Measurements from ENCODE around the gene ZSWIM8.

The ZSWIM8 gene

GRCh38 chr10:73798927-73799560 lies 13.6 kb downstream of the ZSWIM8 start:
- DNase-seq, result no peak

DNA sequence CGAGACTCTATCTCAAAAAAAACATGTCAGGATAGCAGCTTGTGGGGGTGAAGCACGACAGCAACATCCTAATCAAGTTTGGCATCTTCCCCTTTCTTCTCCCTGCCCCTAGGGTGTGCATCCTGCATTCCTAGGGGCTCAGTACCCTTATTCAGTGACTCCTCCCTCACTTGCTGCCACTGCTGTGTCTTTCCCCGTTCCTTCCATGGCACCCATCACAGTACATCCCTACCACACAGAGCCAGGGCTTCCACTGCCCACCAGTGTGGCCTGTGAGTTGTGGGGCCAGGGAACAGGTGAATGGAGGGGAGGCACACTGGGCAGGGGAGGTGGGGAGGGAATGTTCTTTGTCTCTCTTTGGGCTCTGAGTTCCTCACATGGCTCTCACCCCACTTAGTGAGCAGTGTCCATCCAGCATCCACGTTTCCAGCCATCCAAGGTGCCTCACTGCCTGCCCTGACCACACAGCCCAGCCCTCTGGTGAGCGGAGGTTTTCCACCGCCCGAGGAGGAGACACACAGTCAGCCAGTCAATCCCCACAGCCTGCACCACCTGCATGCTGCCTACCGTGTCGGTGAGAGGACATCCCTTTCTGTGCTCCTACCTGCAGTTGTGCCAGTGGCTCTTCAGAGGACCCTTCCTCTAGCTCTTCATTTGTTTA lies 14.6 kb downstream of the ZSWIM8 start:
- no peak for DNase-seq

DNA sequence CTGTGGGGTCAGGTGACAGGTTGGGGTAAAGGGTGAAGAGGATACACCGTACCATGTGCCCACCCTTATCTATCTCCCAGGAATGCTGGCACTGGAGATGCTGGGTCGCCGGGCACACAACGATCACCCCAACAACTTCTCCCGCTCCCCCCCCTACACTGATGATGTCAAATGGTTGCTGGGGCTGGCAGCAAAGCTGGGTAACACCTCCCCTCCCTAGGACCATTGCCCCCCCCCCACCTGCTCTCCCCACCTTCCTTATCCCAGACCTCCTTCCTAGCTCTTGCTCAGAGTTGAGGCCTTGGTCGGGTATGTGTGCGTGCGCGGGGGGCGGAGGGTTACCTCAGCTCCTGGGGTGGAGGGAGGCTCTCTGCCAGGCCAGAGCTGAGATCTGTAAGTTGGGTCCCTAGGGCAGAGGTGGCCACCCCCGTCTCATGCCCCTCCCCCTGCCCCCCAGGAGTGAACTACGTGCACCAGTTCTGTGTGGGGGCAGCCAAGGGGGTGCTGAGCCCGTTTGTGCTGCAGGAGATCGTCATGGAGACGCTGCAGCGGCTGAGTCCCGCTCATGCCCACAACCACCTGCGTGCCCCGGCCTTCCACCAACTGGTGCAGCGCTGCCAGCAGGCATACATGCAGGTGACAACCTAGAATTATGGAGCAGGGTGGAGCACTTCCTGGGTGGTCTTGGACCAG lies 15.3 kb downstream of the ZSWIM8 start:
- DNase-seq, result no peak

- no peak for DNase-seq
Measured at GRCh38 chr10:73801253-73801590, 15.8 kb downstream of the ZSWIM8 start.

DNA sequence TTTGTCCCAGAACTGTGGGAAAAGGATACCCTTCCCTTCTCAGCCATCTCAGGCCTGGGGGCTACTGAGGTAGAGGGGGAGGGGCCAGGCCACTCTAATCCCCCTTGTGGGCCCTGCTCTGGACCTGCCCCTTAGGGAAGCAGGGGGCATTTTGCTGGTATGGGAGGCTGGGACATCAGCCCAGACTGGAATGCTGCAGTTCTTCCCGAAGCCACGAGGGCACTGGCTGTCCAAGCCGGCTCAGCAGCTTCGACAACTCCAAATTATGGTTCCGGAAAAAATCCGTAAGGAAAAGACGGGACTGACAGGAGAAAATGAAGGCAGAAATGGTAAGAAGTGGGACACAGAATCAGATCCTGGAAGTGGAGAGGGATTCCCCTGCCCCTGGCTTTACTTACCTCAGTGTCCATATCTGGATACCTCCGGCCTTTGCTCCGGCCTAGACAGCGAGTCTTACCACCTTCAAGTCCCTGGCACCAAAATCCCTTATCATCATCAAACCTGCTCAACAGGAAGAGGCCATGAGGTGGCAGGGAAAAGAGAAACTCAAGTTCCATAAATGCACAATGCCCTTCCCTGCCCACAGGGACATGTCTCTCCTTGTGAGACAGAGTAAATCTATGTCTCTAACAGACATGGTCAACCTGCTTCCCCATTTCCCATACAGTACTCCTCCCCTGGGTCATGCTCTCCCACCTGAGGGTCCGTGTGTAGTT lies 17.0 kb downstream of the ZSWIM8 start:
- DNase-seq, result no peak

DNA sequence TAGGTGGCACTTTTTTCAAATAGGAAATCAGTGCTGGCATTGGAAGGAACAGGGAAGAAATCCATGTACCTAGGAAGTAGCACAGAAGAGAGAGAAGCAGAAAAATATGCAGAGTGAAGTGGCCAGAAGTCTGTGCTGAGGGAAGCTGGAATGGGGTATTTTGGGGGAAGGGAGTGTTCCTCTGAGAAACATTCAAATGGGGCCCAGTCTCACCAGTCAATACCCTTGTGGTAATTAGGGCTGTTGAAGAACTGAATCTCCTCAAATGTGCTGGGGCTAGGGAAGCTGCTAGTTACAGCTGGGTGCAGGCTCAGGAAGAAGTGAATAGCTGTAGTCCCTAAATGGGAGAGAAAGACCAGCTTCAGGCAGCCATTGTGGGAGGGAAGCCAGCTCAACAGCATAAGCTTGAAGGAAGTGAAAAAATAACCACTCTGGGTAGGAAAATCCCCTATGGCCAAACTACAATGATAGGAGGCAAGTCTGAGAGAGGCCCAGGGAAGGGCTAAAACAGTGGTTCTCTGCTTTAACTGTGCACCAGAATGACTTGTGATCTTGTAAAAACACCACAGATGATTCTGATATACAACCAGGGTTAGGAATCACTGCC lies 18.4 kb downstream of the ZSWIM8 start:
- DNase-seq, result no peak

DNA sequence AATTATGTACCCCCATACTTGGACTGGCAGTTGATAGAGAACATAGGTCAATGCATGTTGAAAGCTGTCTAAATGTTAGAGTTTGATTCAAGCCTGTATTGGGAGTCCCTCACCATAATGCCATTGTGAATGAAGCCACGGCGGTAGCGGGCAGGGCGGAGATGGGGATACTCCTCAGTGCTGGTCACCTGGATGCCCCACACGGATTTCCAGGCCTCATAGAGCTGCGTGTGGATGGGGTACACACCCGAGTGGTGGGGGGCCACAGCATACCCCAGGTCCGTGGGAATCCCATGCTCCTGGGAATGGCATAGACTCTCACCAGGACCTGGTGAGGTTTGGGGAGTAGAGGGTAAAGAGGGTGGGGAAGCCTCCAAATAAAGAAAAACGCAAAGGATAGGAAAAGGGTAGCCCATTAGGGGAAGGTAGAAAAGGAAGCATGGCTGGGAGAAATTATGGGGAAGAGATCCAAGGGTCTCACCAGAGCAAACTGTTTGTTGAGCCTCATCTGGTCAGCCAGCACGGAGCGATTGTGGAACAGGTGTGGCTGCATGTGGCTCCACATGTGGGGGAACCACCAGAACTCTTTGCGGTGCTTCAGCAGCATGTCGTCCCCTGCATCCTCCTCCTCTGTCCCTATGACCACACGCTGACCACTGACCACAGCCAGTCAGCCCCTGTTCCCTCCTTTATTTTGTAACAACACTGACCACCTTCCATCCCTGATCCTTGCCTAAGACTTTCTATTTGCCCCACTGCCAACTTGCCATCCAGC lies 21.0 kb downstream of the ZSWIM8 start:
- DNase-seq, result no peak

- no peak for DNase-seq
Measured at GRCh38 chr10:73807471-73807870, 22.1 kb downstream of the ZSWIM8 start.

GRCh38 chr10:73808021-73808815 lies 22.8 kb downstream of the ZSWIM8 start:
- DNase-seq, result no peak

DNA sequence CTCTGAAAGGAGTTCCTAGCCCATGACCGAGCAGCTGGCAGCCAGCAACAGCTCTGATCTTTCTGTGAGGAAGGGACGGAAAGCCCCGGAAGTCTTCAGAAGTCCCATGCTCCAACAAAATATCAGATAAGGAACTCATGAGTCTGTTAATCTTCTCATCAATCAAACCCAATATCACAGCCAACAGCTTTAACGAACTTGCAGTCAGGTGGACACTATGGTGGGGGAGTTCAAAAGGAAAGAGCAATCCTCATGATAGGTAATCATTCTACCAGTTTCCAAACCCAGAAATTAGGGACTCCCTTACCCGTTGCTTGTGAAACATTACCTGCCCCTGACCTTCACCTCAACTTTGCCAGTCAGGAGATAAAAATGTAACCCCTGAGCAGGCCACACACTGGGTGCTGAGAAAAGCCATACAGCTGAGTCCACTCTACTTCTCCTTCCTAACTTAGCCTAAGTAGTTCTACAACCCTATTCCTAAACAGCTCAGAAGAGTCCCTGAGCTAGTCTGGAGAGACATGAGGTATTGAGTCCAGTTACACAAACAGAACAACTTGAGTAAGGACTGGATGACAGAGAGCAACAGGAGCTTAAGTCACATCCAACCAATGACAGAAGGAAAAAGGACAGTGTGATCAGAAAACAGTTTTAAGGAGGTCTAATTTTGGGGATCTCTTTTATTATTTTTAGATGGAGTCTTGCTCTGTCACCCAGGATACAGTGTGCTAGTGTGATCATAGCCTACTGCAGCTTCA lies 23.8 kb downstream of the ZSWIM8 start:
- DNase-seq, result no peak

DNA sequence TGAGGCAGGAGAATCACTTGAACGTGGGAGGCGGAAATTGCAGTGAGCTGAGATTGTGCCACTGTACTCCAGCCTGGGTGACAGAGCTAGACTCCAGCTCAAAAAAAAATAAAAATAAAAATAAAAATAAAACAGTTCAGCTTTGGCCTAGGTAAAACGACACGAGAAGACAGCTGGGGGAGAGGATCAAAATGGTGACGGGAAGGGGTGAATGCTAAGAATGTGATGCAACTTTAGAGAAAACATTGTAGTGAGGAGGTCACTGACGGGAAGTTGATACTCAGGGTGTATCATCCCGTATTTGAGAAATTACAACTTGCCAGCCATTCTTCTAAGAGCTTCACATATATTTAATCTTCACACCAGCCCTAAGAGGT lies 24.9 kb downstream of the ZSWIM8 start:
- no peak for DNase-seq

- DNase-seq, result peak; percentile 18
Measured at GRCh38 chr10:73810735-73811465, 25.5 kb downstream of the ZSWIM8 start.

GRCh38 chr10:73812657-73813056 lies 27.3 kb downstream of the ZSWIM8 start:
- DNase-seq, result no peak

DNA sequence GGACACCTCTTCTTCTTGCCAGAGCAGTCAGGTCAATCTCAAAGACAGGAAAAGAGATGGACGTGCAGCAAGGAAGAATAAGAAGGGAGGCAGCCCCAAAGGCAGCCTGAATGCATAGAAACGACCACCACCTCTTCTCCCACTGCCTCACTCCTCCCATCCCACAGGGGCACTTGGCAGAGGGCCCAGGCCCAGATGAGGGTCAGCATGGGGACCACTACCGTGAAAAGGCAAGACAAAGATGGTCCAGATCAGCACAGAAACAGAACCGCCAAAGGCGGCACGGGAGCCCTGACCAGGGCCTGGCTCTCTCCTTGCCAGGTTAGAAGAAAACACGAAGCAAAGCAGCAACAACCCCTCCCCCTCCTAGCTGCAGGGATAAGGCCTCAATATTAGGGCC lies 27.9 kb downstream of the ZSWIM8 start:
- DNase-seq, result no peak

GRCh38 chr10:73814276-73814895 lies 29.0 kb downstream of the ZSWIM8 start:
- no peak for DNase-seq

DNA sequence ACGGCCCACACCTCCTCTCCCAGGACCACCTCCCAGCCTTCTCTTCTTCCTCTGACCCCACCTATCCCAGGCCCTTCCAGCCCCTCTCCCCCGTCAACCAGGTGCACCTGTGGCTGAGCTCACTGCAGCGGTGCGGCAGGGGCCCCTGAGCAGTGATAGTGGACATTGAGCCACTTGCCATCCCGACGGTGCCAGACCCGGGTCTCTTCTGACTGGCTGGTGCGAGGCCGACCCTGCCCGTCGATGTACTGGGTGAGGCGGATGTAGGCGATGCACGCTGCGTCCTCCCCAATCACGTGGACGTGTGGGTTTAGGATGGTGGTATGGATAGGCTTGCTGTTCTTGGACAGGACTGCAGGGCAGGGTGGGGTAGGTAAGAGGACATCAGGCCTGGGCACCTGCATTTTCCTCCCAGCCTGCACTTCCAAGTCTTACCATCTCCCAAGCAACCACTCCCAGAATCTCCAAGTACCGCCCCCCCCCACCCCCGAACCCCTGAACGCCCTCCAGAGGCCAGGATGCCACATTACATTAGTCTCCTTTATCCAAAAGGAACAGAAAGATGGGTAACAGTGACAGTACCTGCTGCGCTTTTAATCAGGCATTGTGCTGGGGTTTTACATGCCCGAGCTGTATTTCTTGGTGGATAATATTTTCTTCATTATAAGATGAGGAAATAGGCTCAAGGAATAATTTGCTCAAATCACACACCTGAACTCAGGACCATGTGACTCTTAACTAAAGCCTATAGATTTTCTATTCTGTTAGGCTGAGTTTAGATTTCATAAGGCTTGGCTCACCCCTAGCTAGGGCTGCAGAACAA lies 29.7 kb downstream of the ZSWIM8 start:
- no peak for DNase-seq

DNA sequence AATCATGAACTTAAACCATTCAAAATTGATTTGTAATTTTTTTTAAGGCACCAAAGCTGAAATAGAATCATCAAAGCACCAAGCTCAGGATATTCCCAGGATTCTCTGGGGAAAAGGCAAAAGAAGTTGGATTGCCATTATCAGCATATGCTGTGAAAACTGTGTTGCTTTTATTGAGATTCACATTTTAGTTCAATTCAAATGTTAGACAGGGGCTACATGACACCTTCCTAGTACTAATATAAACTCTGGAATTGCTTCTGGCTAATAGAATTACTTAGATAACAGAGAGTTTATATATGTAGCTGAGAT lies 30.3 kb downstream of the ZSWIM8 start:
- DNase-seq, result no peak

GRCh38 chr10:73816917-73817729 lies 31.7 kb downstream of the ZSWIM8 start:
- DNase-seq, result no peak

Data from NCI-H1048 (cell line).